Stimulated activated CD8-positive, alpha-beta memory T cell treated with anti-CD3 and anti-CD28 coated beads, Interleukin-15, amount 100 ng/mL, for 4 hours (primary cell): Measurements from ENCODE around the gene TAS2R30.
"Not testable (repeated sequence)": the region's sequence is repeated elsewhere in the genome, so short reads cannot be mapped to it uniquely, and the experiment has no call there.

ENCODE experiments used
- DNase-seq, 2 donors: peaks; one replicate each; pipeline ENCODE4 v3.0.0-alpha.2; 2020; ENCODE audit warnings: low read depth in 2 of 2

TAS2R30 gene

DNA sequence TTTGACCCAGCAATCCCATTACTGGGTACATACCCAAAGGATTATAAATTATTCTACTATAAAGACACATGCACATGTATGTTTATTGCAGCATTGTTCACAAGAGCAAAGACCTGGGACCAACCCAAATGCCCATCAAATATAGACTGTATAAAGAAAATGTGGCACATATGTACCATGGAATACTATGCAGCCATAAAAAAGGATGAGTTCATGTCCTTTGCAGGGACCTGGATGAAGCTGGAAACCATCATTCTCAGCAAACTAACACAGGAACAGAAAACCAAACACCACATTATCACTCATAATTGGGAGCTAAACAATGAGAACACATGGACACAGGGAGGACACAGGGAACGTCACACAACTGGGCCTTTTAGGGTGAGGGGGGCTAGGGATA lies 20.3 kb downstream of the TAS2R30 start:
- not testable (repeated sequence) for DNase-seq

GRCh38 chr12:11111213-11111612 lies 23.2 kb downstream of the TAS2R30 start:
- DNase-seq = not testable (repeated sequence)

GRCh38 chr12:11108862-11109261 lies 25.6 kb downstream of the TAS2R30 start:
- DNase-seq = no peak

DNA sequence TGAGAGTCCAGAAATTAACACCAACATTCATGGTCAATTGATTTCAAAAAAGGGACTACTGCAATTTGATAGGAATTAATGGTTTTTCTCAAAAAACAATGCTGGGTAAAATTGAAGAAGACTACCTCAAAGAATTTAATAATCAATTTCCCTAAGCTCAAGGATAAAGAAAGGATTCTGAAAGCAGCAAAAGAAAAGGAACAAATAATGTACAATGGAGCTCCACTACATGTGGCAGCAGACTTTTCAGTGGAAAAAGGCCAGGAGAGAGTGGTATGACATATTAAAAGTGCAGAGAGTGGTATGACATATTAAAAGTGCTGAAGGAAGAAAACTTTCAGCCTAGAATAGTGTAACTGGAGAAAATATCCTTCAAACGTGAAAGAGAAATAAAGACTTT lies 26.7 kb downstream of the TAS2R30 start:
- no peak for DNase-seq

- DNase-seq = no peak
Measured at GRCh38 chr12:11106288-11106687, 28.2 kb downstream of the TAS2R30 start.

GRCh38 chr12:11105546-11105945 lies 28.9 kb downstream of the TAS2R30 start:
- DNase-seq = no peak

GRCh38 chr12:11094910-11095309 lies 39.5 kb downstream of the TAS2R30 start:
- DNase-seq = not testable (repeated sequence)

GRCh38 chr12:11092128-11092527 lies 42.3 kb downstream of the TAS2R30 start, which contains the start of gene TAS2R43:
TAS2R43 (minus strand) TSS chr12:11092313; CDS start chr12:11092229, 84 bp downstream.
- DNase-seq = no peak

DNA sequence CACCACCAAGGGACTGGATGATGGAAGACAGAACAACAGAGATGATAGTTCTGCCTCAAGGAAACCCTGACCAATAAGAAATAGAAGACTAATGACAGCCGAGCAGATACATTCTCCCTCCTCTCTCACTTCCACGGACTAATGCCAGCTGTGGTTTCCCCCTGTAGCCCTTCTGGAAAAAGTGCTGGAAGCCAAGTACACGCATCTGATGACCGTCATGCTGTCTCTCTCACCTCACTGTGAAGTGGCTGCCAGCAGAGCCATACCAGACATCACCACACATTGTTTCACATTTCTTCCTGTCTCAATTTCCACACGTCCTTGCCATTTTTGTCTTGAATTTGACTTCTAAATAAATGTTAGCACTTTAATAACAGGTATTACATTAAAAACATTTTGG lies 45.2 kb downstream of the TAS2R30 start:
- no peak for DNase-seq

DNA sequence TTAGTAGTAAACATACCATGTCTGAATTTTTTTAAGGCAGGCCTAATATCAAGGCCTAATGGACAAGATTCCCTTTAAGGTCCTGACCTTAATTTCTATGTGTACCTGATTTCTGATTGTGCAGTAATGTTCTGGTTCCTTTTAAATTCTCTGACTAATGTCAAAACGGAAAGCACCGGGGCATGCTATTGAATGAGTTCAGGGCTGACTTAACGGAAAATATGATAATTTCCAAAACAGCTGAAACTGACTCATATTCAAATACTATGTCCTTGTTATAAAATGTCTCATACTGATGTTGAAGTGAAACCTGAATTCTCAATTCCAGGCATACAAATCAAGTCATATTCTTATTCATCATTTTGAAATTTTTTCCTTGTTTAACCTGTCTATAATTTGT lies 49.0 kb downstream of the TAS2R30 start:
- no peak for DNase-seq
